Skin of body (tissue), 2 donors: ENCODE data around the gene HAND1. TPM values are rescaled to one million over a fixed set of nuclear protein-coding genes. Genes with fewer than 3 reads are reported as not detected.
"Not testable (repeated sequence)": the region's sequence is repeated elsewhere in the genome, so short reads cannot be mapped to it uniquely, and the experiment has no call there.

ENCODE experiments used
- DNase-seq: peaks from one replicate; lab custom pipeline; 2025; lab: John Stamatoyannopoulos, UW
- total RNA-seq: library from RNA; depleted of rRNA; stranded (reverse); fragments of >200 nt; gene quantifications from one replicate; pipeline ENCODE4 v1.2.3, GENCODE V29; 2014

HAND1 gene
- total RNA-seq = not detected

- no peak for DNase-seq
Observed at GRCh38 chr5:154478224-154478565, at the start of gene HAND1. Gene HAND1, minus strand, starts transcription at chr5:154478227. Its CDS starts 219 bp downstream, at chr5:154478008.

GRCh38 chr5:154526231-154527226 lies 48.5 kb upstream of the HAND1 start:
- DNase-seq = no peak

- DNase-seq = no peak
Observed at GRCh38 chr5:154524859-154525258, 46.8 kb upstream of the HAND1 start.

GRCh38 chr5:154524181-154524580 lies 46.2 kb upstream of the HAND1 start:
- no peak for DNase-seq

GRCh38 chr5:154523709-154524108 lies 45.7 kb upstream of the HAND1 start:
- no peak for DNase-seq

- DNase-seq = no peak
Observed at GRCh38 chr5:154523104-154523503, 45.1 kb upstream of the HAND1 start.

GRCh38 chr5:154522284-154522683 lies 44.3 kb upstream of the HAND1 start:
- DNase-seq = no peak

- no peak for DNase-seq
Observed at GRCh38 chr5:154521756-154522155, 43.7 kb upstream of the HAND1 start.

- no peak for DNase-seq
Observed at GRCh38 chr5:154520861-154521453, 42.9 kb upstream of the HAND1 start.

- no peak for DNase-seq
Observed at GRCh38 chr5:154519359-154519758, 41.3 kb upstream of the HAND1 start.

GRCh38 chr5:154518438-154518867 lies 40.4 kb upstream of the HAND1 start:
- DNase-seq = no peak

GRCh38 chr5:154517810-154518437 lies 39.9 kb upstream of the HAND1 start:
- no peak for DNase-seq

- DNase-seq = no peak
Observed at GRCh38 chr5:154517181-154517580, 39.2 kb upstream of the HAND1 start.

GRCh38 chr5:154516475-154516874 lies 38.4 kb upstream of the HAND1 start:
- no peak for DNase-seq

GRCh38 chr5:154515488-154515887 lies 37.5 kb upstream of the HAND1 start:
- DNase-seq = not testable (repeated sequence)

- no peak for DNase-seq
Observed at GRCh38 chr5:154514331-154514730, 36.3 kb upstream of the HAND1 start.

GRCh38 chr5:154513669-154514084 lies 35.6 kb upstream of the HAND1 start:
- DNase-seq = no peak

GRCh38 chr5:154511984-154512383 lies 34.0 kb upstream of the HAND1 start:
- DNase-seq = no peak

- no peak for DNase-seq
Observed at GRCh38 chr5:154509784-154510555, 31.9 kb upstream of the HAND1 start.

- no peak for DNase-seq
Observed at GRCh38 chr5:154508114-154508513, 30.1 kb upstream of the HAND1 start.

GRCh38 chr5:154506716-154507080 lies 28.7 kb upstream of the HAND1 start:
- DNase-seq = no peak
